Endothelial cell (in vitro differentiated cells): ENCODE data around the gene EIF3D. TPM values are rescaled to one million over a fixed set of nuclear protein-coding genes. Genes with fewer than 3 reads are reported as not detected.

Experiments used
- DNase-seq: peaks from one replicate; pipeline ENCODE4 v3.0.0; 2021; ENCODE audit warnings: low spot score
- H3K27ac Mint-ChIP-seq: one replicate; pipeline ENCODE4 v1.8.0; 2021; ENCODE audit warnings: mixed read lengths, inconsistent platforms; ENCODE audit not compliant: unreplicated experiment
- H3K27me3 Mint-ChIP-seq: one replicate; pipeline ENCODE4 v1.8.0; 2021; ENCODE audit warnings: mild to moderate bottlenecking, moderate library complexity, mixed read lengths, inconsistent platforms; ENCODE audit not compliant: unreplicated experiment
- H3K36me3 Mint-ChIP-seq: one replicate; pipeline ENCODE4 v1.8.0; 2021; ENCODE audit warnings: mild to moderate bottlenecking, low read depth, mixed read lengths, inconsistent platforms; ENCODE audit not compliant: unreplicated experiment
- H3K4me1 Mint-ChIP-seq: one replicate; pipeline ENCODE4 v1.8.0; 2021; ENCODE audit warnings: mild to moderate bottlenecking, mixed read lengths, inconsistent platforms; ENCODE audit not compliant: unreplicated experiment
- H3K4me3 Mint-ChIP-seq: one replicate; pipeline ENCODE4 v1.8.0; 2021; ENCODE audit warnings: mild to moderate bottlenecking, mixed read lengths, inconsistent platforms; ENCODE audit not compliant: unreplicated experiment
- H3K9me3 Mint-ChIP-seq: one replicate; pipeline ENCODE4 v1.8.0; 2021; ENCODE audit warnings: mixed read lengths, inconsistent platforms; ENCODE audit not compliant: unreplicated experiment
- CTCF ChIP-seq: fragments of 200-600 bp; sonication (generic); IDR thresholded peaks from one replicate; pipeline ENCODE4 v1.5.0; 2021; ENCODE audit warnings: antibody characterized with exemption; ENCODE audit not compliant: unreplicated experiment
- total RNA-seq: library from RNA; stranded (reverse); fragmentation: NEBNext Ultra II Directional; extraction: Animal tissue kit (Norgen Biotek cat#: 25700); gene quantifications from one replicate; pipeline ENCODE4 v1.2.1, GENCODE V29; 2021; ENCODE audit not compliant: unreplicated experiment

Gene EIF3D
- total RNA-seq, 1 donor from 2014 or later, result 189 TPM

DNA sequence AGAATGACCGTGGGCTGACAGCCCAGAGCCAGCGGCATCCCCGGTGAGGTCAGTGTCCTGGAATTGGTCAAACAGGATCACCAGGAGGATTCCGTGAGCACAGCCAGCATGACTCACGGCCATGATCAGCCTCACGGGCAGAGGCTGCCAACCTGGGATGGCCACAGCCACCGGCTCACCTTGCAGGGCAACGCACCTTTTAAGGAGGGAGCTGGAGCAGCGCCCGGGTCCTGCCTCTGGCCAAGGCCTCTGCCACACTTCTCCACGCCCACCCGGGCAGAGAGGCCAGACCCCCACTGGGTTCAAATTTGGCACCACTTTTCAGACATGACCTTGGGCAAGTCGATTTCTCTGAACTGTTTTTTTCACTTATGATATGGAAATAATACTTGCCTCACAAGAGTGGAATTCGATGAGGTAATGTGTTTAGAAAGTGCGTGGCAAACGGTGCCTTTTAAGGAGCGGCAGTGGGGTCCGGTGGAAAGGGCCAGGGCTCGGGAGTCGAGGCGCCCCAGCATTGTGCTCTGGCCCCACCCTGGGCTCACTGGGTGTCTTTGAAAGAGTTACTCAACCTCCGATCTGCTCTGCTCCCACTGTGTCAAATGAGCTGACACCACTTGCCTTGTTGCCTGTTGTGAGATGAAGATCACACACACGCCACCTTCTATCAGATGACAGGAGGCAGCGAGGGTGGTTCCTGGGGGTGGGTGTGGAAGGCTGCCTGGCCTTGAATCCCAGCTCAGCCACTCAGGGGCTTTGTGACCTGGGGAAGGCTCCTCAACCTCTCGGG, 63.5 kb downstream of the EIF3D start:
- Mint-ChIP-seq H3K4me3 (no peak overlapping the region), H3K27me3 (peaks cover 3% of the 10 kb centered on the region), H3K4me1 (peaks cover 6% of the 10 kb centered on the region), H3K36me3 (peaks cover 6% of the 10 kb centered on the region), H3K27ac (no peak overlapping the region), H3K9me3 (no peaks in the 10 kb centered on the region)
- no peak for TF ChIP-seq CTCF
- no peak for DNase-seq

GRCh38 chr22:36464715-36465231, 64.2 kb downstream of the EIF3D start:
- Mint-ChIP-seq H3K4me3 (no peak overlapping the region), H3K36me3 (peaks cover 6% of the 10 kb centered on the region), H3K27me3 (peaks cover 3% of the 10 kb centered on the region), H3K4me1 (peaks cover 3% of the 10 kb centered on the region), H3K9me3 (no peaks in the 10 kb centered on the region), H3K27ac (no peak overlapping the region)
- TF ChIP-seq CTCF, result no peak
- DNase-seq, result no peak

DNA sequence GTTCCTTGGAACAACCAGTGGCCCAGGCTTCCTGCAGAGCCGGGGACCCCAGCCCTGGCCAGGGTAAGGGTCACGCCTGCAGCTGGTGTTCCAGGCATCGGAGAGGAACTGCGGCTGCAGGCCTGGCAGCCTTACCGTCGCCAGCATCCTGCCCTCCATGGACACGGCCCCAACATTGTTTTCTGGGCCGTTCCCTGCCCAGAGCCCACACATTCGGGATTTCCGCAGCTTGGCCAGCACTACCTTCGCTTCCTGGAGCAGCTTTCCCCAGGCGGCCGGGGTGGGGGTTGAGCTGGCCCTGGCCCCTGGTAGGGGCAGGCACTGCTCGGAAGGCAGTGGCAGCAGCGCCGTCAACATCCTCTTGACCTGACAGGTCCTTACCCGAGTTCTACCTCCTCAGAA, 65.2 kb downstream of the EIF3D start:
- no peak overlapping the region for H3K4me3 Mint-ChIP-seq
- no peaks in the 10 kb centered on the region for H3K9me3 Mint-ChIP-seq
- DNase-seq, result no peak
- H3K27me3 Mint-ChIP-seq, result peaks cover 3% of the 10 kb centered on the region
- no peak for TF ChIP-seq CTCF
- no peak overlapping the region for H3K27ac Mint-ChIP-seq
- peaks cover 3% of the 10 kb centered on the region for H3K4me1 Mint-ChIP-seq
- H3K36me3 Mint-ChIP-seq, result peaks cover 6% of the 10 kb centered on the region

GRCh38 chr22:36461665-36462649, 67.0 kb downstream of the EIF3D start:
- Mint-ChIP-seq H3K4me1 (peaks cover 7% of the 10 kb centered on the region), H3K36me3 (peaks cover 6% of the 10 kb centered on the region), H3K4me3 (no peak overlapping the region), H3K9me3 (no peaks in the 10 kb centered on the region), H3K27ac (peak overlapping the region; percentile 30), H3K27me3 (peaks cover 3% of the 10 kb centered on the region)
- TF ChIP-seq CTCF, result no peak
- peak; percentile 33 for DNase-seq

Other genes starting within 250 kb of the EIF3D start
- 931 TPM for gene MYH9, start 141.2 kb downstream of the EIF3D start, total RNA-seq
- 67.3 TPM for gene TXN2, start 47.5 kb downstream of the EIF3D start, total RNA-seq
- gene FOXRED2, start 22.1 kb downstream of the EIF3D start, total RNA-seq, result 17.6 TPM
- gene CACNG2, start 174.6 kb upstream of the EIF3D start, total RNA-seq, result not detected
- 51.1 TPM for gene IFT27, start 247.0 kb upstream of the EIF3D start, total RNA-seq